ENCODE measurements around the gene TRIM17.

DNA sequence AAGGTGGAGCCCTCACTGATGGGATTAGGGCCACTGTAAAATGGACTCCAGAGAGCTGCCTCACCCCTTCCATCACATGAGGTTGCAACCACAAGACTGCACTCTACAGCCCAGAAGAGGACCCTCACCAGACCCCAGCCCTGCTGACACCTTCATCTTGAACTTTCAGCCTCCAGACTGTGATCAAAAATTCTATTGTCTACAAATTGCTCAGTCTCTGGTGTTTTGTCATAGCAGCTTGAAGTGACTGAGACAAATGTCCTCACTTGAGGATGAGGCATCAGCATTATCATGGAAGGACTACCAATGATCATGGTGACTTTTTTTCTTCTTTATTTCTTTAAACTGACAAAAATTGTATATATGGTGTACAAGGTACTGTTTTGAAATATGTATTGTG lies 26.7 kb upstream of the TRIM17 start:
- TF ChIP-seq, protein P1, sequence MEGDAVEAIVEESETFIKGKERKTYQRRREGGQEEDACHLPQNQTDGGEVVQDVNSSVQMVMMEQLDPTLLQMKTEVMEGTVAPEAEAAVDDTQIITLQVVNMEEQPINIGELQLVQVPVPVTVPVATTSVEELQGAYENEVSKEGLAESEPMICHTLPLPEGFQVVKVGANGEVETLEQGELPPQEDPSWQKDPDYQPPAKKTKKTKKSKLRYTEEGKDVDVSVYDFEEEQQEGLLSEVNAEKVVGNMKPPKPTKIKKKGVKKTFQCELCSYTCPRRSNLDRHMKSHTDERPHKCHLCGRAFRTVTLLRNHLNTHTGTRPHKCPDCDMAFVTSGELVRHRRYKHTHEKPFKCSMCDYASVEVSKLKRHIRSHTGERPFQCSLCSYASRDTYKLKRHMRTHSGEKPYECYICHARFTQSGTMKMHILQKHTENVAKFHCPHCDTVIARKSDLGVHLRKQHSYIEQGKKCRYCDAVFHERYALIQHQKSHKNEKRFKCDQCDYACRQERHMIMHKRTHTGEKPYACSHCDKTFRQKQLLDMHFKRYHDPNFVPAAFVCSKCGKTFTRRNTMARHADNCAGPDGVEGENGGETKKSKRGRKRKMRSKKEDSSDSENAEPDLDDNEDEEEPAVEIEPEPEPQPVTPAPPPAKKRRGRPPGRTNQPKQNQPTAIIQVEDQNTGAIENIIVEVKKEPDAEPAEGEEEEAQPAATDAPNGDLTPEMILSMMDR (IDR thresholded peaks at IDR 0.05) = no peak
- no peak for TF ChIP-seq EZH2 (IDR thresholded peaks at IDR 0.05)
- TF ChIP-seq EZH2phosphoT487 (IDR thresholded peaks at IDR 0.05) = no peak
